Activated gamma-delta T cell (primary cell): ENCODE data around the gene SKA2.
"Not testable (repeated sequence)": the region's sequence is repeated elsewhere in the genome, so short reads cannot be mapped to it uniquely, and the experiment has no call there.

Experiments used
- DNase-seq: peaks from one replicate; lab custom pipeline; 2025; lab: John Stamatoyannopoulos, UW
- total RNA-seq, 2 donors: gene quantifications; one replicate each; lab custom pipeline; 2026; lab: John Stamatoyannopoulos, UW

SKA2 gene
- total RNA-seq, result 21.2 to 32.0 reads per million in 2 donors

DNA sequence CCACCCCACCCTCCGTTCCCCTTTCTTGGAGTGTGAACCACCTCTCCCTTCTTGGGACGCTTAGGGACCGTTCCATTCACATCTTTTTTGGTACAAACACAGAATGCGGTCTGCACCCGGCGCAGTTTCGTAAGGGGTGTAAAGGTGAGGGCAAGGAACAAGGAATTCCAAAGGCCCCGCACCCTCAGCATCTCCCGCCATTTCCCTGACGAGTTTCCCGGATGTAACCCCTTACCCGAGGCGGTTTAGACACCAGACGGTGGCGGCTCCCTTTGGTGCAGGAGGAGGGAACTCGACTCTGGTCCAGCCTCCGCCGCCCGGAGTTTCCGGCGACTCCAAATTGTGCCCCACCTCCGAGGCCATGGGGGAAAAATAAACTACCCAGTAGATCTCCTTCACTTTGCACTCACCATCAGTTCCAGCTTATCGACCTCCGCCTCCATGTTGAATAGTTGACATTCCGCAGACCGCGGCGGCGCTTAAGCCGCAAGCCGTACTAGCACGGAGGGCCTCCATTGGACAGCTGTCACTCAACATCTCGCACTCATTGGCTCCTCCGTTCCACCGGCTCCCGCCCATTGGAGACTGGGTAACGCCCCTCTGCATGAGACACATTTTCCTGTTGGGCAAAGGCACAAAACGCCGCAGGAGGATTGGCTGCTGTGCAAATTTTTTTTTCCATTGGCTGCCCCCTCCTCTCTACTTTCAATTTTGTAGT is at the start of gene SKA2:
SKA2 (minus strand) TSS at position 466 of the 718 bp plus-strand sequence; CDS start at position 443, 23 bp downstream.
- DNase-seq, result peak; percentile 71

DNA sequence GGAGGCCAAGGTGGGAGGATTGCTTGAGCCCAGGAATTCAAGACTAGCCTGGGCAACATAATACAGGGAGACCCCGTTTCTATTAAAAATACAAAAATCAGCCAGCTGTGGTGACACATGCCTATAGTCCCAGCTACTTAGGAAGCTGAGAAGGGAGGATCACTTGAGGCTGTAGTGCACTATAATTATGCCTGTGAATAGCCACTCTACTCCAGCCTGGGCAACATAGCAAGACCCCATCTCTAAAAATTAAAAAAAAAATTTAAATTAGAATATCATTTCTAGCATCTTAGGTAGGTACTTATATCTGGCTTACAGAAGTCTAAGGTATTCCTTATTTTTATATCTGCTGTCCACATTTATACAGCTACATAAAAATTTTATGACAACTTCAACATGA is 47.3 kb upstream of the SKA2 start:
- DNase-seq, result no peak

DNA sequence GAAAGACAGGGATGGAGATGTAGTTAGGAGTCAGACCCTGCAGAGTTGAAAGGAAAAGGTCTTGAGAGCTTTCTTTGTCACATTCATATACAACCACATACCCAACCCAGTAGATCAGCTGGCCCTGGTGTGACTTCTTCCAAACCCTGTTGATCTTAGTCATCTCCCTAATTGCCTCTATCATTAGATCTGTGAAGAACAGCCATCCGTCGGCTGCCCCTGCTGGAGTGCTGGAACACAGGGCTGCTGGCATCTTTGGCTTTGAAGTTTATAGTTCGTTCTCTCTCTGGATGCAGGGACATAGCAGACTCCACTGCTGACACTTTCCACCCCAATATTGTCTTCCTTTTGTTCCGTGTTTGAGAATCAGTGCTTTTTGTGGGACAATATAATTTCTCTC is 44.4 kb upstream of the SKA2 start:
- DNase-seq, result no peak

DNA sequence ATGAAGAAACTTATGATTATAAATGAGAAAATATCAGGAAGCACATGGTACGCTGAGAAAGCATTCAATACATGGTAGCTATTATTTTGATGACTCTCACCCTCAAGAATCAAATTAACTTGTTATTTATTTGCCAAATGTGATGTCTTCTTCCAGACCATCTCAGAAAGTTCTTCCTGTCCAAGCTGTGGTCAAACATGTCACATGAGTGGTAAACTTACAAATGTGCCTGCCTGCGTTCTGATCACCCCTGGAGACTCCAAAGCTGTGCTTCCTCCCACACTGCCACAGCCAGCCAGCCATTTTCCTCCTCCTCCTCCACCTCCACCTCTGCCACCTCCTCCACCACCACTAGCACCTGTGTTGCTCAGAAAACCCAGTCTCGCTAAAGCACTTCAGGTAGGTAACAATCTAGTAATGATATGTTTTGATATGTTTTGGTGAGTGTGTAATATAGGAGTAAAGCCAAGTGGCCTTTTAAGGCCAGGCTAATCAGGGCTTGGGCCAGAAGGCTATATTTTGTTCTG is 38.4 kb upstream of the SKA2 start:
- DNase-seq, result no peak

- no peak for DNase-seq
These were observed 35.8 kb upstream of the SKA2 start for GRCh38 chr17:59190806-59191205.

DNA sequence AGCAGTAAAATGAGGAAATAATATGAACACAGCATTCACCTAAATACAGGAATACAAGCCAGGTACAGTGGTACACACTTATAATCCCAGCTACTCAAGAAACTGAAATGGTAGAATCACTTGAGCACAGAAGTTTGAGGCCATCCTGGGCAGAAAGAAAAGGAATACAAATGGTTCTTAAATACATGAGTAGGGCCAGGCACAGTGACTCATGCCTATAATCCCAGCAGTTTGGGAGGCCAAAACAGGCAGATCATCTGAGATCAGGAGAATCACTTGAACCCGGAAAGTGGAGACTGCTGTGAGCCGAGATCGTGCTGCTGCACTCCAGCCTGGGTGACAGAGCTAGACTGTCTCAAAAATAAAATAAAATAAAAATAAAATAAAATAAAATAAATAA is 31.9 kb upstream of the SKA2 start:
- DNase-seq, result no peak

DNA sequence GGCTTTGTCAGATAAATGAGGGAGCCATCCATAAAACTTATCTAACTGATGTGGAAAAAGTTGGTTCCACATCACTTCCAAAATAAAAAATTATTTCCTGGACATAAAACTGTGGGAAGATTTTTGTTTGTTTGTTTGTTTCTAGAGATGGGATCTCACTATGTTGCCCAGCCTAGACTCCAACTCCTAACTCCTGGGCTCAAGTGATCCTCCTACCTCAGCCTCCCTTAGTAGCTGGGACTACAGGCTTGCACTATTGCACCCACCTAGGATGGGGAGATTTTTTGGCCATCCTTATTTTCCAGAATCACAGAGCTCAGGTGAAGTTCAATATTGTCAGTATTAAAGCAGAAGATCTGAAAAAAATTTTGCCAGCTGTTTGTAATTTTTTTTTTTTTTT is 31.0 kb upstream of the SKA2 start:
- no peak for DNase-seq

GRCh38 chr17:59181481-59181880 is 26.5 kb upstream of the SKA2 start:
- no peak for DNase-seq

DNA sequence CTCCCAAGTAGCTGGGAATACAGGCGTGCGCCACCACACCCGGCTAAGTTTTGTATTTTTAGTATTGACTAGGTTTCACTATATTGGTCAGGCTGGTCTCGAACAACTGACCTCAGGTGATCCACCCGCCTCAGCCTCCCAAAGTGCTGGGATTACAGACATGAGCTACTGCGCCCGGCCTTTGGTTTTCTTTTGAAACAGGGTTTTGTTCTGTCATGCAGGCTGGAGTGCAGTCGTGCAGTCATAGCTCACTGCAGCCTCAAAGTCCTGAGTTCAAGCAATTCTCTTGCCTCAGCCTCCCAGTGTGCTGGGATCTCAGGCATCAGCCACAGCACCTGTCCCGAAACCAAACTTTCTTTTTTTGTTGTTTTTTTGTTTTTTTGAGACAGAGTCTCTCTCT is 25.6 kb upstream of the SKA2 start:
- DNase-seq, result no peak

DNA sequence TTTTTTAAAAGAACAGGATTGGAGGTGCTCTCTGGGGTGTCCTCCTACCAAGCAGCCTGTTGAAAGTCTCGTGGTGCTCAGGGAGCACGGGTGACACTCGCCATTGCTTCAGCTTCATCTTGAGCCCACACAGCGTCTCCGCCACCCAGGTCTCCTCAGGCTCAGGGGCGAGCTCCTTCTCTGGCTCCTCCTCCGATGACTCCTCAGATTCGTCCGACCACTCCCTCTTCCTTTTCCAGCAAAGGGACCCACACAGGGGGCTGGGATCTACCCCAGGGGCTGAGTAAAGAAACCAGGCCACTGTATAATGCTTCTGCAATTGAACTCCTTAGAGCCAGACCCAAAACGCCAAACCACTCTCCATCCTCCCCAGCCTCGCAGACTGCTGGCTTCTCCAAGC is 24.6 kb upstream of the SKA2 start:
- DNase-seq, result not testable (repeated sequence)

GRCh38 chr17:59178266-59178985 is 23.4 kb upstream of the SKA2 start:
- DNase-seq, result no peak

- DNase-seq, result no peak
These were observed 20.1 kb upstream of the SKA2 start for GRCh38 chr17:59175076-59175475.

DNA sequence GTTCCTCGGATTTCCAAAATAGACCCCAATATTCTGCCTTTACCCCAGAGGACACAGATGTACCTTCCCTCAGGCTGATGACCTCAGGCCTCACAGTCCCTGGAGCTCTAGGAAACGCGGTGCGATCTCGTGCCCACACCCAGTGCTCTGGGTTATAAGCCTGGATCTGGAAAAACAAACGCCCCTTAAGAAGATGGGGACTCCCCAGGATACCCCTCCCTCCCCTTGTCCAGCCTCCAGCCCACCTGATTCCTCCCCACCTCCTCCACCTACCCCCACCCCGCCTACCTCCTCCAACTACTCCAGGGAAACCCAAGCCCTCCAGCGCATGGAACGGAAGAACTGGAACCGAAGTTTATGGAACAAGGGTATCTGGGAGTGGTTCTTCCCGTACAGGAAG is 19.7 kb upstream of the SKA2 start:
- DNase-seq, result no peak

DNA sequence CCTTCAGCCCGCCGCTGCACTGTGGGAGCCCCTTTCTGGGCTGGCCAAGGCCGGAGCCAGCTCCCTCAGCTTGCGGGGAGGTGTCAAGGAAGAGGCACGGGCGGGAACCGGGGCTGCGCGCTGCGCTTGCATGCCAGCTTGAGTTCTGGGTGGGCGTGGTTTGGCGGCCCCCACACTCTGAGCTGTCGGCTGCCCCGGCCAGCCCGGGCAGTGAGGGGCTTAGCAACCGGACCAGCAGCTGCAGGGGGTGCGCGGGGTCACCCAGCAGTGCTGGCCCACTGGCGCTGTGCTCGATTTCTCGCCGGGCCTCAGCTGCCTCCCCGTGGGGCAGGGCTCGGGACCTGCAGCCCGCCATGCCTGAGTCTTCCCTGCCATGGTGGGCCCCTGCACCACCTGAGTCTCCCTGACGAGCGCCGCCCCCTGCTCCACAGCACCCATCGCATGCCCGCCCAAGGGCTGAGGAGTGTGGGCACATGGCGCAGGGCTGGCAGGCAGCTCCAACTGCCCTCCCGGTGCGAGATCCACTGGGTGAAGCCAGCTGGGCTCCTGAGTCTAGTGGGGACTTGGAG is 17.5 kb upstream of the SKA2 start:
- no peak for DNase-seq

DNA sequence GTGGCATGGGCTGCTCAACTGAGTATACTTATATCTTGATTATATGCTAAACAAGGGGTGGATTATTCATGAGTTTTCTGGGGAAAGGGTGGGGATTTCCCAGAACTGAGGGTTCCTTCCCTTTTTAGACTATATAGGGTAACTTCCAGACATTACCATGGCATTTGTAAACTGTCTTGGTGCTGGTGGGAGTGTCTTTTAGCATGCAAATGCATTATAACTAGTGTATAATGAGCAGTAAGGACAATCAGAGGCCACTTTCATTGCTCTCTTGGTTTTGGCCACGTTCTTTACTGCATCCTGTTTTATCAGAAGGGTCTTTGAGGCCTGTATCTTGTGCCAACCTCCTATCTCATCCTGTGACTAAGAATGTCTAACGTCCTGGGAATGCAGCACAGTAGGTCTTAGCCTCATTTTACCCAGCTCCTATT is 12.6 kb upstream of the SKA2 start:
- no peak for DNase-seq

GRCh38 chr17:59165933-59166342 is 11.0 kb upstream of the SKA2 start:
- DNase-seq, result no peak

DNA sequence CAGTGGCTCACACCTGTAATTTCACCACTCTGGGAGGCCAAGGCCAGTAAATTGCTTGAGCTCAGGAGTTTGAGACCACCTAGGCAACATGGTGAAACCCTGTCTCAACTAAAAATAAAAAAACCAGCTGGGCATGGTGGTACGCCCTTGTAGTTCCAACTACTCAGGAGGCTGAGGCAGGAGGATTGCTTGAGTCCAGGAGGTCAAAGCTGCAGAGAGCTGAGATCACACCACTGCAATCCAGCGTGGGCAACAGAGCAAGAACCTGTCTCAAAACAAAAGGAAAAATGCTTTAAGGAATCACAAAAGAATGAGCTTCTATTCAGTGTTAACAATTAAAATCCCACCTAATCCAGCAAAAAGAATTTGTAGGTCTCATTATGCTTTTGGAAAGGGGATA is 6.5 kb upstream of the SKA2 start:
- no peak for DNase-seq

DNA sequence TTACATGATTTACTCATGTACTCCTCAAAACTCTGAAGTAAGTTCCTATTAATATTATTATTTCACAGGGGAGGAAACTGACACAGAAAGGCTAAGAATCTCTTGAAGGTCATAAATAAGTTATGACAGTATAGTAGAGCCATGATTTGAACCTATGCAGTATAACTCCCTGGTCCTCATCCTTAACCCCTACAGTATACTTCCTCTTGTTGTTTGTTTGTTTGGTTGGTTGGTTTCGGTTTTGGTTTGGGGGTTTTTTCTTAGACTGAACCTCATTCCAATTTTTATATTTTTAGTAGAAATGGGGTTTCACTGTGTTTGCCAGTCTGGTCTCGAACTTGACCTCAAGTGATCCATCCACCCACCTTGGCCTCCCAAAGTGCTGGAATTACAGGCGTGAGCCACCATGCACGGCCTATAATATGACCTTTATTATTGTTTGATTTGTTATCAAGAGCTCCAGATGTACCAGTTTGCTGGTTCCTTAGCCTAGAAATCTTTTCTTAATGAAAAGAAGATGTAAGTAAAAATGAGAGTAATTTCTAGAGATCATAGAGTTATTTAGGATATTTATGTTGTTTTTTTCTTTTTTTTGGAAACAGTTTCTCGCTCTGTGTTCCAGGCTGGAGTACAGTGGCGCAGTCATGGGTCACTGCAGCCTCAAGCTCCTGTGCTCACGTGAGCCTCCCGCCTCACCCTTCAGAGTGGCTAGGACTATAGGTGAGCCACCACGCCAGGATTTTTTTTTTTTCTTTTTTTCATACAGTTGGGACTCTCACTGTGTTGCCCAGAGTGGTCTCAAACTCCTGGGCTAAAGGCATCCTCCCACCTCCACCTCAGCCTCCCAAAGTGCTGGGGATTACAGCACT is 5.4 kb upstream of the SKA2 start:
- DNase-seq, result no peak

- DNase-seq, result no peak
These were observed 622 bp upstream of the SKA2 start, which contains the start of gene PRR11 for GRCh38 chr17:59155439-59156177. TSS of gene PRR11 (plus strand) at chr17:59155746. CDS start at chr17:59169753, 14,007 bp downstream.

GRCh38 chr17:59154292-59154720 is 680 bp downstream of the SKA2 start:
- no peak for DNase-seq

- no peak for DNase-seq
These were observed 2.1 kb downstream of the SKA2 start for GRCh38 chr17:59152925-59153324.
